GM12891 (cell line): ENCODE results near the gene SIDT2.

ENCODE experiments used
- DNase-seq: peaks from one replicate; pipeline ENCODE4 v3.0.0; 2011; ENCODE audit warnings: low spot score; ENCODE audit not compliant: insufficient read length
- FAIRE-seq: peaks from 2 replicates; lab custom pipeline; 2011; peaks lifted over from hg19 to GRCh38; lab: Jason Lieb, UNC
- PAX5 ChIP-seq: IDR thresholded peaks from 2 replicates; pipeline ENCODE4 v1.6.1; 2011; ENCODE audit warnings: low read length, moderate library complexity, mild to moderate bottlenecking; ENCODE audit not compliant: insufficient read depth, severe bottlenecking
- POLR2A ChIP-seq: IDR thresholded peaks from 2 replicates; pipeline ENCODE4 v1.6.1; 2011; ENCODE audit warnings: low read depth, low read length, control low read depth
- POLR2AphosphoS5 ChIP-seq: IDR thresholded peaks from 2 replicates; pipeline ENCODE4 v1.6.1; 2011; ENCODE audit warnings: low read depth, low read length, control low read depth
- POU2F2 ChIP-seq: IDR thresholded peaks from 2 replicates; pipeline ENCODE4 v1.6.1; 2011; ENCODE audit warnings: low read depth, mild to moderate bottlenecking, control low read depth, low read length, moderate library complexity
- SPI1 ChIP-seq: IDR thresholded peaks from 2 replicates; pipeline ENCODE4 v1.6.1; 2011; ENCODE audit warnings: low read depth, low read length, control low read depth
- TAF1 ChIP-seq: IDR thresholded peaks from 2 replicates; pipeline ENCODE4 v1.6.1; 2011; ENCODE audit warnings: low read depth, low read length, control low read depth

Gene SIDT2

DNA sequence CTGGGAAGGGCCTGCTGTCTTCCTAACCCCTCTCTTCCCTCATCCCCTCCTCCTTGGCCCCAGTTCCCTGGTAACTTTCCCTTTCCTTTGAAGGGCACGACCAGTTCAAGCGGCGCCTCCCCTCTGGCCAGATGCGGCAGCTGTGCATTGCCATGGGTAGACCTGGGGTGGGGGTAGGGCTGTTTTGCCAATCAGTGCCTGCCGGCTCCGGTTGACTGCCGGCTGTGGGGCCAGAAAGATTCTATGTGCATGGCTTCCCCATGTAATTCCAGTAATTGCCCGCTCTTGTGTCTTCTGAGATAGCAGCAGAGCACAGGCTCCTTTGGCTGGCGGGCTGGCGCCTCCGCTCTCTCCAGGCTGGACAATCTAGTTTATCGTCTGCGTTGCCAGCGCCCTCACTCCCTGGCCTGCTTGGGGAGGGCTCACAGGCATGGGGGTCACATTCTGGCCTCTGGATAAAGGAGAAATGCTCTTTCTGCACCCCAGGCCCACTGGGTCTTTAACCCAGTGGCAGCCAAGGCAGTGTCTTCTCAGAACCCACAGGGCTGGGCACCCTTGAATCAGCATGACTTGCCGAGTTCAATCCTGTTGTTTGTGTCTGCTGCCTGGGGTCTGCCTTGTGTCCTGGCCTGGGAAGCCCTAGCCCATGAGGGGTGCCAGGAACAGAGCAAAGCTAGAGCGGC, 9.4 kb downstream of the SIDT2 start:
- no peak for TF ChIP-seq POU2F2
- DNase-seq (no peak), FAIRE-seq (no peak)

- peak; percentile 52 for FAIRE-seq
- no peak for DNase-seq
- no peak for TF ChIP-seq SPI1
- no peak for TF ChIP-seq POLR2AphosphoS5
- TF ChIP-seq TAF1, result no peak
- TF ChIP-seq POU2F2, result no peak
- no peak for TF ChIP-seq POLR2A
- TF ChIP-seq PAX5, result no peak
These were observed 10.1 kb downstream of the SIDT2 start for GRCh38 chr11:117188620-117189081.

- TF ChIP-seq TAF1, result no peak
- no peak for TF ChIP-seq POU2F2
- TF ChIP-seq POLR2A, result no peak
- TF ChIP-seq SPI1, result peak; percentile 89
- TF ChIP-seq POLR2AphosphoS5, result no peak
- no peak for TF ChIP-seq PAX5
- FAIRE-seq (peak; percentile 97), DNase-seq (no peak)
These were observed 10.8 kb downstream of the SIDT2 start for GRCh38 chr11:117189191-117189940.

GRCh38 chr11:117189941-117190544, 11.5 kb downstream of the SIDT2 start:
- DNase-seq, result no peak
- no peak for TF ChIP-seq SPI1
- no peak for TF ChIP-seq TAF1
- no peak for TF ChIP-seq POLR2A
- TF ChIP-seq POLR2AphosphoS5, result no peak
- no peak for TF ChIP-seq POU2F2
- TF ChIP-seq PAX5, result no peak
- no peak for FAIRE-seq

- TF ChIP-seq SPI1 (no peak), TAF1 (no peak), POLR2AphosphoS5 (no peak), POLR2A (no peak), POU2F2 (no peak), PAX5 (no peak)
- no peak for FAIRE-seq
These were observed 13.3 kb downstream of the SIDT2 start for GRCh38 chr11:117191680-117192400.

DNA sequence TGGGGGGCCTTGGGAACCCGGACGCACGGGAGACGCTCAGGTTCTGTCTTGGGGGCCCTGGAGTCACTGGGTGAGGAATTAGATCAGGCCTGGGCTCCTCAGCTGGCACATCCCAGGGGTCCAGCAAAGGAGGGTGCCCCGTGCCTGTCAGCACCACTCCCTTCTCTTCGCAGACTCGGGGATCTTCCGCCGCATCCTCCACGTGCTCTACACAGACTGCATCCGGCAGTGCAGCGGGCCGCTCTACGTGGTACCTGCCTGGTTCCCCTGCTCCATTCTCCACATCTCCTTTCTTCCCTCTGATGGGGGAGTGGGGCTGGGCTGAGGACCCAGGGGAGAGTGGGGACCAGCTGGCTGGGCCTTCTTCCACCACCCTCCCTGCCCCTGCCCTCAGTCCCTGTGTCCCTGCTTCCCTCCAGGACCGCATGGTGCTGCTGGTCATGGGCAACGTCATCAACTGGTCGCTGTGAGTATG, 13.9 kb downstream of the SIDT2 start:
- TF ChIP-seq POLR2AphosphoS5, result no peak
- TF ChIP-seq SPI1, result no peak
- no peak for TF ChIP-seq POLR2A
- no peak for TF ChIP-seq TAF1
- TF ChIP-seq POU2F2, result no peak
- no peak for TF ChIP-seq PAX5
- no peak for DNase-seq
- FAIRE-seq, result no peak

More at GRCh38 chr11:117191680-117192400, 13.3 kb downstream of the SIDT2 start:
- DNase-seq, result no peak

GRCh38 chr11:117193130-117194020, 14.8 kb downstream of the SIDT2 start:
- FAIRE-seq, result no peak

DNA sequence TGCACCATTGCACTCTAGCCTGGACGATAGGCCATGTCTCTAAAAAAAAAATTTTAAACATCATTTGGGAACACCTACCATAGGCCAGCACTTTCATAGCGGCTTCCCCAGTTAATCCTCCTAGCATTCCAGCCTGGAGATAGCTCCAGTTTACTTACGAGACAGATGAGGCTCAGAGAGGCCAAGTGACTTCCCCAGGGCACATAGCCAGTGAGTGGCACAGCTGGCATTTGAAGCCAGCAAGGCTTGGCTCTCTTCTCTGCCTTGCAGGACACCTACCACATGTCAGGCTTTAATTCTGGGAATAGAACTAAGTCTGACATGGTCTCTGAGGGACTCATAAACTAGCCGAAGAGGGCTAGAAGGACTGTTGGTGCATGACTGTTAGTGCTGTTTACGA, 15.7 kb downstream of the SIDT2 start:
- TF ChIP-seq TAF1 (no peak), PAX5 (no peak), POLR2AphosphoS5 (no peak), POLR2A (no peak), SPI1 (no peak), POU2F2 (no peak)
- DNase-seq (no peak), FAIRE-seq (no peak)

More at GRCh38 chr11:117193130-117194020, 14.8 kb downstream of the SIDT2 start:
- DNase-seq, result no peak
- no peak for TF ChIP-seq PAX5
- no peak for TF ChIP-seq POLR2AphosphoS5
- TF ChIP-seq SPI1, result no peak
- no peak for TF ChIP-seq TAF1

- DNase-seq (no peak), FAIRE-seq (no peak)
- TF ChIP-seq POLR2A, result no peak
- no peak for TF ChIP-seq PAX5
- TF ChIP-seq POLR2AphosphoS5, result no peak
- no peak for TF ChIP-seq TAF1
- TF ChIP-seq SPI1, result no peak
- TF ChIP-seq POU2F2, result no peak
These were observed 16.7 kb downstream of the SIDT2 start for GRCh38 chr11:117195258-117195657.
